ENCODE data around the gene HLCS.

The HLCS gene

DNA sequence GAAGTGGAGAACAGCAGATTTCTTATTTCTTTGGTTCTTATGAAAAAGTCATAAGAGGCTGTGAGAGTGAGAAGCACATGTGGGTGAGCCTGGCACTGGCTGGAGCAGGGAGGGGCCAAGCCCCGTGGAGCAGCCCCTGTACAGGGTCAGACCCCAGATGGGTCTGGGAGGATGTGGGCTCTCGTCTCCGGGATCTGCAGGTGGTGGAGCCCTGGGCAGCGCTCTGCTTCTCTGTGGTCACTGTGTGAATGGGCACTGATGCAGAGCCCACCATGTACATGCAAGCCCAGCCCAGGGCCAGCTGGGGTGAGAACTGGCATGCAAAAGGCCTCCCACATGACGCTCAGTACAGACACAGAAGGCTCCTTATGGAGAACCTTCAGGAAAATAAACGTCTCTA lies 200.0 kb downstream of the HLCS start:
- no peak for FAIRE-seq

DNA sequence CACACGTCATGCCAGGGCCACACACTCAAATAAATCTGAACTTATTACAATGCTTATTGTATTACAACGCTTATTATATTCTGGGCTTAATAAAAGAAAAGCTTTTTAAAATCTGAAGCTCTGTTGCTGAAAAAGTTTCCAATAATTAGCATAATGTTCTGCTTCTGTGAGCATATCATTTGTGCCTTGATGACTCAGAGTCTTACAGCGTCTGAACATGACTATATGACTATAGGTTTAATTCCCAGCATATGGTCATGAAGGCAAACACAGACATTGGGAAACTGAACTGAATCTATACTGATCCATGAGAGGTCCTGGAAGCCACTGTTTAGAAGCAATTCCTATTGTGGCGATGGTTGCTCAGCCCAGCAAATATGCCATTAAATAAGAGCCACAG lies 201.2 kb downstream of the HLCS start:
- FAIRE-seq: no peak

DNA sequence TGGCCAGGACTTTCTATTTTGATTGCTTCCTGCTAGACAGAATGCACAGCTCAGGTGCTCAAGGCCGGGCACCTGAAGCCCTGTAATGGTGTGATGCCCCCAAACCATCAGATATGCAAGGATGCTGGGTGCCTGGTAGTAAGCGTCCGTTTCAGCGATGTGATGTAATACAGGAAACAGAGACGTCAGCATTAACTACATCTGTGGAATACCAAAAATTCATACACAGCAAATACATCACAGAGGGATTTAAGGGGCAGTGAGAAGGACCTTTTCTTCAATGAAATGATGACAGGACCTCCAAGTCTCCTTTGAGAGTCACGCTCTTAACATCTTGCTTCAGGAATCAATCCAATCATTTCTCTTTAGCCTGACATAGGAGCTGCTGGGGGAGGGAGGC lies 203.2 kb downstream of the HLCS start:
- FAIRE-seq: no peak

DNA sequence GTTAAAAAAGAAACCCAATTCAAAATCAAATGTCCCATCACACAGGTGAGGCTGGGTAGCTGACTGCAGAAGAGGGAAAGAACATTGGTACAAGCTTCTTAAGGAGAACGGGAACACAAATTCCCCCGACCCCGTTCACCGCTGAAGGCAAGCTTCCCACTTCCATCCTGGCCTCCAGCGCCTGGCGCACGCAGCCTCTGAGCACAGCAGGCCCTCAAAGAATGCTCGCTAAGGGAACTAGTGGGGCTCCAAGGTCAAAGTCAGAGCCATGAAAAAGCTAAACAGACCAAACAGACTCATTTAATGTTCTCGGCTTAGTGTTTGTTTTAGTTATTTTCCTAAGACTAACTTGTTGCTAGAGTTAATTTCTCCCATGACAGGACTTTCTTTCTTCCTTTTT lies 203.8 kb downstream of the HLCS start:
- FAIRE-seq: no peak

DNA sequence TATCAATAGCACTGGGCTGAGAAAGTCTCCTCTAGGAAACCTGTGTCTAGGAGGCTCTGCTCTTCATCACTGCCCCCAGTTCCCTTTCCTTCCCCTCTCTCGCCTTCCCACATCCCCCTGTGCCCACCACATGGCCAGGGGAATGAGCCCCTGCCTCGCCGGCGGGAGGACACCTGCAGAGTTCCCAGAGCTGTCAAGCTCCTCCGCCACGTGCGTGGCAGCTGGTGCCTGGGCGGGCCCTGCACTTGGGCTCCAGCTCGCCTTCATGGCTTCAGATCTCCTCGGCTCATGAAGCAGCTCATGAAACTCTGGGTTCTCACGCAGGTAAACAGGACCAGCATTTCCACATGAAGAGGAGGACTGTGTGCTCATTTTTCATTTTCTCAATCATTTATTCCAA lies 204.8 kb downstream of the HLCS start:
- no peak for FAIRE-seq

- no peak for FAIRE-seq
Measured at GRCh38 chr21:36759348-36760083, 207.0 kb downstream of the HLCS start.

- no peak for FAIRE-seq
Measured at GRCh38 chr21:36757196-36757595, 209.3 kb downstream of the HLCS start.

GRCh38 chr21:36756527-36756926 lies 209.9 kb downstream of the HLCS start:
- FAIRE-seq: no peak

DNA sequence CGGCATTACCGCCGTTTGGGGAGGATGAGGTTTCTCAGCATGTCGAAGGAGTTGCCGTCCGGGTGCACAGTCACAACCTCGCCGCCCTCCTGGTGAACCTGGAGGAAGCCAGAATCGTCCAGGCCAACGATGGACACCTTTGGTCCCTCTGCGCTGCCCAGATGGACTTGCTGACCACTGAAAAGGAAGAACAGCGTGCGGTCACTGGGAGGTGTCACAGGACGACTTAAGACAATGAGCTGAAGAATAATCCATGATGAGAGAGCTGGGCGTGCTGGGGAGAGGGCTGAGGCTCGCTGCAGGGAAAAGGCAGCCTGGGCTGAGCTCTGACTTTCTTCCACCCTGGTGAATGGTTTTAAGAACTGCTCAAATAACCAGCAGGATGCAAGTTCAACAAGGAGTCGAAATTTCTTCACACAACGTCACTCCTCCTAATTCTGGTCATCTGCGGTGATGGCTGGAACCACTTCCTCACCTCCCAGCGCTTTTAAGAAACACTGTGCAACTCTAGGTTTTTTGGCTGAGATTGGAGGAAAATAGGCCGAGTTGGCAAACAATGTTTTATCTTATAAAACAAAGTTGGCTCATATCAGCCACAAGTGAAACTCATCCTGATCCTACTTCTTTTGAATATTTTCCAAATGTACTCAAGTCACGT lies 212.1 kb downstream of the HLCS start:
- no peak for FAIRE-seq

DNA sequence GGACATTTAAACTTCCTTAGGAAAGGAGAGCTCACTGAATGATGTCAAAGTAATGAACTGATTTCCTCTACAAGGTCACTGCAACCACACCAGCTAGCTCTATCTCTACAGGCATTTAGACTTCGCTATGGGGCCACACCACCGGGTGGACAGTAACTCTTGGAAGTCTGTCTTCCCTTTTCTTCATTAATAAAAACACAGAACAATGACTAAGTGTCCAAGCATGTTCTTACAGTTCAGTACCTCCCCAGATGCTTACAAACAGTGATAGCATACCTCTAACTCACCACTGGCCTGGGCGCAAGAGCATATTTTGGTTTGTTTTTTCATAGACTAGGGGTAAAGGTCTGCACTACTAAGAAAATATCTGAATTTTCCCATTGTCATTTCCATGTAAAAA lies 212.9 kb downstream of the HLCS start:
- no peak for FAIRE-seq

GRCh38 chr21:36751383-36751782 lies 215.1 kb downstream of the HLCS start:
- FAIRE-seq: no peak

DNA sequence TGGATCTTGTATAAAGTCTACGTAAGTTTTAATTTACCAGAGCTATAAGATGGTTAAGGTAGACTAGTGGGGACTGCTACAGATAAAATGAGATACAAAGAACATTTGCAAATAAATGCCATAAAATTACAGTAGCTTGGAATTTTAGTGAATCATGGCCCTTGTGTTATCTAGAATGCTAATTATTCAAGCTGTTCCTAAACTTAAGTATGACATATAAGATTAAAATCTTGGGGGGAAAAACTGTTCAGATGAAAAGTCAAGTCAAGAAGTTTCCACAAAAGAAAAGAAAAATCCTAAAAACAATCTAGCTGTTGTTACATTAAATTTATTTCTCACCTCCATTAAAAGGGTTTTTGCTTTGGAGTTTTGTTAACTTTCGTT lies 215.9 kb downstream of the HLCS start:
- FAIRE-seq: no peak

DNA sequence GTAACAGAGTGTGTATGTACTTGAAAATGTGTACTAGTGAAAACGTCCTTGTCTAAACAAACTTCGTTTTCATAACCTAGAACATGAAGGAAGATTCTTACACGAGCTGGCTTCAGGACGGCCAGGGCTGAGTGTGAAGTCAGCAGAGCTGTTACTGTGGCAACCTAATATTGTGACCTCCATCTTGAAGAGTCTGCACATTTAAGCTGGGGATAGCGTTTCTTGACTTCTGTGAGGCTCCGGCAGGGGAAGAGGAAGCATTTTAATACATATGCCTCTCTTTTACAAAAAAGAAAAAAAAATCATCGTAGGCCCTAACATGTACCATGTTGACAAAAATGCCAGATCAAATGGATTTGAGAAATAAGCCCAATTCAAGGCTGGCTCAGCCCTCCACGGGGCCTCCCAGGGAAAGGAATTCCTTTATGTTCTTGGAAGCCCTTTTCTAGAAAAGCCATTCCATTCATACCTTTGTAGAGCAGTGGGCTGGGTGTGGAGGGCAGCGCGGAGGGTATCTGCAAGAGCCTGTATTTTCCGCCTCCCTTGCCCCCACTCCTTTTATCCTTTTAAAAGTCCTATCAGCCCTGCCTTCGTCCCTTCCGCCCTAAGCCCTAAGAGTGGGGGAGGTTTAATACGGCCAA lies 216.4 kb downstream of the HLCS start:
- FAIRE-seq: no peak

- FAIRE-seq: no peak
Measured at GRCh38 chr21:36747815-36748383, 218.6 kb downstream of the HLCS start.

GRCh38 chr21:36747041-36747814 lies 219.2 kb downstream of the HLCS start:
- FAIRE-seq: no peak

DNA sequence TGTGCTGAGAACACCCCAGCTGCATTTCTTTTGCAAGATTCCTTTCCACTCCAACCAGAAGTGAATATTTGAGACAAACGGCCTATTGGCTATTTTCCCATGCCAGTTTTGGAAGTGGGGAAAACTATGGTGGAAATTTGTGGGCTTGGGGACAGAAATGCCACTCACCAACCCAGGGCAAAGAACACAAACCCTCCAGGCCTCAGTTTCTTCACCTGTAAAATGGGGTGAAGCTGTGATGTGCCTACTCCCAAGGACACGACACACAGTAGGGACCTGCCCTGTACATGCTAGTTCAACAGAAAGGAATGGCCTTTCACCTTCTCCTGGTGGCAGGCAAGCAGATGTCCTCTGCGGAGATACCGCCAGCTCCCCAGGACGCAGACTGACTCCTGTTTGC lies 221.0 kb downstream of the HLCS start:
- no peak for FAIRE-seq

DNA sequence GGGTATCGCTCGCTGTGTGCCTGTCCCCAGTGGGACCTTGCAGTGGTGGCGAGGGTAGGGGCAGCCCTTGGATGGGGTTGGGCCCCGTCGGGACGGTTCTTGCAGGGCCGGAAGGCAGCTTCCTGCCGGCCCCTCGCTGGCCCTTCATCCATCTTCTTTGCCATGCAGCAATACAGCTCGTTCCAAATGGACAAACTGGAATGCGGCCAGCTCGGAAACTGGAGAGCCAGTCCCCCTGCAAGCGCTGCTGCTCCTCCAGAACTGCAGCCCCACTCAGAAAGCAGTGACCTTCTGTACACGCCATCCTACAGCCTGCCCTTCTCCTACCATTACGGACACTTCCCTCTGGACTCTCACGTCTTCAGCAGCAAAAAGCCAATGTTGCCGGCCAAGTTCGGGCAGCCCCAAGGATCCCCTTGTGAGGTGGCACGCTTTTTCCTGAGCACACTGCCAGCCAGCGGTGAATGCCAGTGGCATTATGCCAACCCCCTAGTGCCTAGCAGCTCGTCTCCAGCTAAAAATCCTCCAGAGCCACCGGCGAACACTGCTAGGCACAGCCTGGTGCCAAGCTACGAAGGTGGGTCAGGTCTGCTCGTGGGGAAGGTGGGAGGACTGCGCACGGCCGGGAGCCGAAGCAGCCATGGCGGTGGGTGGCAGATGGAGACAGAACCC lies 221.8 kb downstream of the HLCS start:
- FAIRE-seq: no peak

DNA sequence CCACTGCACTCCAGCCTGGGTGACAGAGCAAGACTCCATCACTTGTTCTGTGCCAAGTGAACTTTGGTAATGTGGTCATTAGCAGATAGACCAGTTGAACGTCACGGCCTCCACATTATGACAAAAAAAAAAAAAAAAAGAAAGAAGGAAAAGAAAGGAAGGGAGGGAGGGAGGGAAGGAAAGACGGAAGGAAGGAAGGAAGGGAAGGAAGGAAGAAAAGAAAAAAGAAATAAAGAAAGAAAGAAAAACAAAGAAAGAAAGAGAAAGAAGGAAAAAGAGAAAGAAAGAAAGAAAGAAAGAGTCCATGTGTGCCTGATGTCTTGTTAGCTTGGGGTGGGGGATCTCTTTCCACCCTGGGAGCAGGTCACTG lies 222.3 kb downstream of the HLCS start:
- FAIRE-seq: no peak

GRCh38 chr21:36743446-36743845 lies 223.0 kb downstream of the HLCS start:
- no peak for FAIRE-seq

- FAIRE-seq: no peak
Measured at GRCh38 chr21:36743008-36743407, 223.5 kb downstream of the HLCS start.

DNA sequence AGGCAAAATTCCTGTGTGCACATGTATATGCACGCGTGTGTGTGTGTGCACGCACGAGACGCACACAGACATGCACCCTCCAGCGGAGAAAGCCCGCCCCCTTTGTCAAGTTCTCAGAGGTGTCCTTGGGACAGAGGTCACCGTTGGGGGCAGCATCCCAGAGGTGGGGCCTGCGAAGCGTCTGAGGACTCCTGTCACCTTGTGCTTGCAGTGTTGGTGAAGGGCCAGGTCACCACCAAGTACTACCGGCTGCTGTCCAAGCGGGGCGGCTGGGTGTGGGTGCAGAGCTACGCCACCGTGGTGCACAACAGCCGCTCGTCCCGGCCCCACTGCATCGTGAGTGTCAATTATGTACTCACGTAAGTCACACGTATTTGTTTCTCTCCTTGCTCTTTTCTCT lies 225.0 kb downstream of the HLCS start:
- no peak for FAIRE-seq

- FAIRE-seq: no peak
Measured at GRCh38 chr21:36738489-36739126, 227.9 kb downstream of the HLCS start.

Data from A204.1 (cell line).